B cell (primary cell): ENCODE measurements around the gene RINL. TPM values are rescaled to one million over a fixed set of nuclear protein-coding genes. Genes with fewer than 3 reads are reported as not detected.
A peak's percentile ranks its signal among the peaks of the same experiment; 100 is the strongest.
"Not testable (repeated sequence)": the region's sequence is repeated elsewhere in the genome, so short reads cannot be mapped to it uniquely, and the experiment has no call there.

ENCODE experiments used
- ATAC-seq: fragments of 200-7000 bp; cut with Tn5 transposase; one replicate; pipeline ENCODE4 v1.10.0; 2021; ENCODE audit warnings: low read depth, mild to moderate bottlenecking, moderate number of reproducible peaks, moderate library complexity
- CTCF ChIA-PET: fragments of 350-600 bp; sonication (Branson Sonifier 250); formaldehyde crosslinking; loops from one replicate; lab custom pipeline; 2021; ENCODE audit warnings: antibody characterized with exemption, inconsistent platforms; lab: Charles Lee
- POLR2A ChIA-PET: fragments of 350-600 bp; sonication (Branson Sonifier 250); formaldehyde crosslinking; loops from one replicate; lab custom pipeline; 2021; ENCODE audit warnings: antibody characterized with exemption; lab: Charles Lee
- DNase-seq: peaks from one replicate; pipeline ENCODE4 v3.0.0; 2013
- H2AFZ ChIP-seq: 2 replicates; pipeline ENCODE4 v1.6.1; 2012; ENCODE audit warnings: mild to moderate bottlenecking, low read depth, low read length; ENCODE audit not compliant: insufficient read depth, poor library complexity, severe bottlenecking
- H3K27ac ChIP-seq, 2 donors: 1 replicate in 1 of 2; 2 replicates in 1 of 2; pipeline ENCODE4 v1.5.1; 2012 to 2013; ENCODE audit warnings: low read length in 2 of 2, mild to moderate bottlenecking in 2 of 2, moderate library complexity in 1 of 2
- H3K27me3 ChIP-seq, 4 experiments: fragments of 200-600 bp in 1 of 4; sonication (generic) in 1 of 4; replicated peaks in 1 of 4; 1 replicate in 2 of 4; 2 replicates in 2 of 4; pipeline versions ENCODE4 v1.6.1 to v1.7.0; 2013 to 2016; ENCODE audit warnings: low read length in 3 of 4, mild to moderate bottlenecking in 2 of 4, mixed read lengths in 1 of 4, moderate library complexity in 1 of 4; ENCODE audit not compliant: insufficient read depth in 4 of 4, control insufficient read depth in 3 of 4; ENCODE audit errors: control extremely low read depth in 1 of 4
- H3K36me3 ChIP-seq, 2 experiments: replicated peaks in 1 of 2; 1 replicate in 1 of 2; 2 replicates in 1 of 2; pipeline versions ENCODE4 v1.6.1 to v1.7.1; 2013; ENCODE audit warnings: low read length in 1 of 2; ENCODE audit not compliant: insufficient read depth in 2 of 2, control insufficient read depth in 1 of 2; ENCODE audit errors: control extremely low read depth in 1 of 2, extremely low read depth in 1 of 2
- H3K4me1 ChIP-seq, 2 donors: fragments of 200-600 bp in 1 of 2; sonication (generic) in 1 of 2; 1 replicate in 1 of 2; 2 replicates in 1 of 2; pipeline versions ENCODE4 v1.5.1 to v1.6.1; 2013 to 2017; ENCODE audit warnings: low read length in 2 of 2; ENCODE audit not compliant: control insufficient read depth in 2 of 2, insufficient read depth in 2 of 2
- H3K4me2 ChIP-seq: replicated peaks from 2 replicates; pipeline ENCODE3; 2012; ENCODE audit warnings: mild to moderate bottlenecking, low read depth, low read length; ENCODE audit not compliant: poor library complexity, severe bottlenecking
- H3K4me3 ChIP-seq, 5 experiments: fragments of 200-600 bp in 1 of 5; sonication (generic) in 1 of 5; 1 replicate in 3 of 5; 2 replicates in 2 of 5; pipeline versions ENCODE4 v1.5.1 to v1.7.0; 2011 to 2016; ENCODE audit warnings: low read length in 4 of 5, mild to moderate bottlenecking in 4 of 5, low read depth in 2 of 5, control low read depth in 1 of 5, moderate library complexity in 1 of 5; ENCODE audit not compliant: insufficient read depth in 1 of 5; ENCODE audit errors: control extremely low read depth in 1 of 5, extremely low read depth in 1 of 5
- H3K79me2 ChIP-seq: fragments of 200-600 bp; sonication (generic); one replicate; pipeline ENCODE4 v1.6.0; 2016; ENCODE audit warnings: low read length; ENCODE audit not compliant: control insufficient read depth, insufficient read depth
- H3K9ac ChIP-seq: fragments of 200-600 bp; sonication (generic); 2 replicates; pipeline ENCODE4 v1.6.1; 2017; ENCODE audit warnings: mild to moderate bottlenecking, low read length, moderate library complexity
- H3K9me3 ChIP-seq, 3 donors: one replicate each; pipeline versions ENCODE4 v1.6.1 to v1.7.1; 2013; ENCODE audit warnings: low read length in 2 of 3; ENCODE audit not compliant: control insufficient read depth in 2 of 3, insufficient read depth in 1 of 3; ENCODE audit errors: control extremely low read depth in 1 of 3
- H4K20me1 ChIP-seq: 2 replicates; pipeline ENCODE4 v1.6.0; 2012; ENCODE audit warnings: mild to moderate bottlenecking, low read length; ENCODE audit not compliant: insufficient read depth, control insufficient read depth, poor library complexity, severe bottlenecking
- H3K27ac Mint-ChIP-seq: one replicate; pipeline ENCODE4 v1.8.0; 2021; ENCODE audit warnings: mixed read lengths
- H3K27me3 Mint-ChIP-seq: one replicate; pipeline ENCODE4 v1.8.0; 2021; ENCODE audit warnings: mixed read lengths
- H3K4me1 Mint-ChIP-seq: one replicate; pipeline ENCODE4 v1.8.0; 2021; ENCODE audit warnings: mixed read lengths
- H3K4me3 Mint-ChIP-seq: one replicate; pipeline ENCODE4 v1.8.0; 2021; ENCODE audit warnings: mixed read lengths
- H3K9me3 Mint-ChIP-seq: one replicate; pipeline ENCODE4 v1.8.0; 2022; ENCODE audit warnings: mixed read lengths; ENCODE audit not compliant: insufficient read depth
- CTCF ChIP-seq: fragments of 200-600 bp; IDR thresholded peaks from one replicate; pipeline ENCODE4 v1.8.0; 2022; ENCODE audit warnings: antibody characterized with exemption, mild to moderate bottlenecking
- WGBS: methylation state at CpG from one replicate; pipeline ENCODE4 v1.1.5; 2013; ENCODE audit warnings: missing lambda C conversion rate; ENCODE audit not compliant: insufficient coverage; 5-methylcytosine and 5-hydroxymethylcytosine counted together
- intact Hi-C: fragments of 100-400 bp; cut with micrococcal nuclease; formaldehyde crosslinking; loops from one replicate; pipeline ENCODE4 v1.10.0; 2022
- polyA plus RNA-seq: library from polyadenylated mRNA; depleted of rRNA; stranded (reverse); fragments of >200 nt; gene quantifications from 2 replicates; pipeline ENCODE4 v1.2.3, GENCODE V29; 2012
- total RNA-seq, 2 donors: library from RNA; stranded (reverse); fragments of 120-200 nt in 1 of 2; gene quantifications; 1 replicate in 1 of 2; 2 replicates in 1 of 2; pipeline versions ENCODE4 v1.2.3 to v1.2.4, GENCODE V29; 2013 to 2022

Gene RINL
- total and polyA plus RNA-seq, 2 donors (not counting 1 experiment from before 2014, with no cell fraction given): 67.0 to 113 TPM

- Histone ChIP-seq H3K36me3 (no peaks in the 10 kb centered on the region), H3K4me1 (peaks cover 35 to 63% of the 10 kb centered on the region in 2 donors), H3K27ac (peak overlapping the region; percentile 17 to 60), H3K79me2 (no peaks in the 10 kb centered on the region), H3K27me3 (no peaks in the 10 kb centered on the region), H3K9ac (no peak overlapping the region), H3K4me2 (peak overlapping the region; percentile 57), H2AFZ (no peak overlapping the region), H3K4me3 (no peak overlapping the region), H3K9me3 (peaks cover 0 to 7% (median 0%) of the 10 kb centered on the region in 3 donors), H4K20me1 (no peaks in the 10 kb centered on the region)
- DNase-seq: no peak
- ChIA-PET CTCF (interaction anchor here (0.6 to 3.1 kb wide), 5 partner anchors 10 to 480 kb away, joined by 4 to 23 read pairs (median 9); no protein-coding TSS in a partner anchor), POLR2A (interaction anchor here (0.7 to 2.8 kb wide), 4 partner anchors 8 to 122 kb away, joined by 3 to 8 read pairs (median 5); partner anchors contain the start of gene HNRNPL)
- H3K9me3 Mint-ChIP-seq: no peaks in the 10 kb centered on the region
- no peak for TF ChIP-seq CTCF
- peak overlapping the region; percentile 93 for H3K27ac Mint-ChIP-seq
- intact Hi-C loops: no loop called here
- H3K27me3 Mint-ChIP-seq: no peaks in the 10 kb centered on the region
- peaks cover 51% of the 10 kb centered on the region for H3K4me1 Mint-ChIP-seq
- ATAC-seq: no peak
- peak overlapping the region; percentile 78 for H3K4me3 Mint-ChIP-seq
- no CpG with 5 or more reads among the region's 3 CpGs for WGBS
Observed at GRCh38 chr19:38856813-38857212, 21.3 kb downstream of the RINL start.

GRCh38 chr19:38855751-38856150, 22.3 kb downstream of the RINL start:
- H3K27ac Mint-ChIP-seq, CTCF ChIA-PET, H3K27me3 Mint-ChIP-seq, H3K9me3 ChIP-seq, H3K27ac ChIP-seq, DNase-seq, H3K9me3 Mint-ChIP-seq, H4K20me1 ChIP-seq, H3K79me2 ChIP-seq, H3K4me3 Mint-ChIP-seq, H3K4me2 ChIP-seq, H3K27me3 ChIP-seq, ATAC-seq, H3K9ac ChIP-seq, H3K4me3 ChIP-seq, intact Hi-C loops, H3K36me3 ChIP-seq, H2AFZ ChIP-seq: not testable (repeated sequence)
- POLR2A ChIA-PET: interaction anchor here (8.7 kb wide), 1 partner anchor 11 kb away, joined by 237 read pairs; no protein-coding TSS in a partner anchor
- H3K4me1 Mint-ChIP-seq: peaks cover 59% of the 10 kb centered on the region
- peaks cover 40 to 65% of the 10 kb centered on the region in 2 donors for H3K4me1 ChIP-seq
- WGBS: 88% methylated on average over 10 of the region's 37 CpGs

- CTCF ChIA-PET: interaction anchor here (0.7 to 4.6 kb wide), 2 partner anchors 10 to 32 kb away, joined by 6 to 62 read pairs; no protein-coding TSS in a partner anchor
- not testable (repeated sequence) for H3K27me3 Mint-ChIP-seq, H3K27me3 ChIP-seq, H4K20me1 ChIP-seq, H3K4me3 ChIP-seq, H2AFZ ChIP-seq, H3K27ac ChIP-seq, H3K9me3 ChIP-seq, ATAC-seq, H3K36me3 ChIP-seq, DNase-seq, H3K9me3 Mint-ChIP-seq, H3K79me2 ChIP-seq, H3K4me2 ChIP-seq, H3K9ac ChIP-seq
- peak overlapping the region; percentile 56 for H3K27ac Mint-ChIP-seq
- peaks cover 56% of the 10 kb centered on the region for H3K4me1 Mint-ChIP-seq
- WGBS: no CpG with 5 or more reads among the region's 3 CpGs
- POLR2A ChIA-PET: interaction anchor here (8.7 kb wide), 1 partner anchor 12 kb away, joined by 237 read pairs; no protein-coding TSS in a partner anchor
- peak overlapping the region; percentile 44 for H3K4me3 Mint-ChIP-seq
- peaks cover 37 to 61% of the 10 kb centered on the region in 2 donors for H3K4me1 ChIP-seq
- intact Hi-C loops: loop anchor here (5.0 kb wide), 1 partner anchor 208 kb away; the partner anchor contains the start of gene ACTN4
Observed at GRCh38 chr19:38854961-38855360, 23.1 kb downstream of the RINL start.
